NCI-H1417 treated with DMSO at 0.1 percent for 48 hours (cell line): ENCODE data around the gene LMTK3.

Experiments used
- DNase-seq: peaks from one replicate; lab custom pipeline; 2025; lab: John Stamatoyannopoulos, UW

The LMTK3 gene

GRCh38 chr19:48508729-48509411 lies 2.8 kb downstream of the LMTK3 start:
- DNase-seq: no peak

- no peak for DNase-seq
These were observed 3.7 kb downstream of the LMTK3 start for GRCh38 chr19:48507911-48508439.

- DNase-seq: no peak
These were observed 5.4 kb downstream of the LMTK3 start for GRCh38 chr19:48506138-48506733.

- no peak for DNase-seq
These were observed 9.2 kb downstream of the LMTK3 start for GRCh38 chr19:48502350-48503018.

- DNase-seq: peak; percentile 92
These were observed 9.9 kb downstream of the LMTK3 start for GRCh38 chr19:48501494-48502349.

GRCh38 chr19:48500830-48501493 lies 10.7 kb downstream of the LMTK3 start:
- DNase-seq: no peak

- DNase-seq: no peak
These were observed 12.1 kb downstream of the LMTK3 start for GRCh38 chr19:48499316-48500090.

GRCh38 chr19:48498595-48499311 lies 12.9 kb downstream of the LMTK3 start:
- DNase-seq: no peak

- DNase-seq: no peak
These were observed 13.7 kb downstream of the LMTK3 start for GRCh38 chr19:48497728-48498594.

GRCh38 chr19:48496959-48497727 lies 14.5 kb downstream of the LMTK3 start:
- no peak for DNase-seq

- DNase-seq: no peak
These were observed 16.2 kb downstream of the LMTK3 start for GRCh38 chr19:48495396-48495795.

GRCh38 chr19:48493718-48494401 lies 17.8 kb downstream of the LMTK3 start:
- no peak for DNase-seq

- peak; percentile 96 for DNase-seq
These were observed 18.5 kb downstream of the LMTK3 start for GRCh38 chr19:48492925-48493717.

GRCh38 chr19:48491793-48492123 lies 19.9 kb downstream of the LMTK3 start:
- no peak for DNase-seq

GRCh38 chr19:48490981-48491792 lies 20.4 kb downstream of the LMTK3 start:
- no peak for DNase-seq

GRCh38 chr19:48489608-48490216 lies 21.9 kb downstream of the LMTK3 start:
- no peak for DNase-seq
